IPS DF 6.9 (cell line): ENCODE results near the gene CCER1.

Experiments
- DNase-seq: peaks from one replicate; pipeline ENCODE4 v3.0.0-alpha.2; 2013; ENCODE audit warnings: low read depth, low spot score
- H3K27ac ChIP-seq: one replicate; pipeline ENCODE4 v1.5.1; 2013; ENCODE audit warnings: low read length, control low read depth
- H3K27me3 ChIP-seq: 2 replicates; pipeline ENCODE4 v1.6.1; 2013; ENCODE audit warnings: mild to moderate bottlenecking, low read length; ENCODE audit not compliant: control insufficient read depth, insufficient read depth
- H3K36me3 ChIP-seq: 2 replicates; pipeline ENCODE4 v1.6.1; 2013; ENCODE audit warnings: low read length; ENCODE audit not compliant: control insufficient read depth, insufficient read depth
- H3K4me1 ChIP-seq: 2 replicates; pipeline ENCODE4 v1.6.1; 2013; ENCODE audit warnings: low read length; ENCODE audit not compliant: control insufficient read depth, insufficient read depth
- H3K4me3 ChIP-seq: 2 replicates; pipeline ENCODE4 v1.5.1; 2013; ENCODE audit warnings: mild to moderate bottlenecking, low read length
- H3K9me3 ChIP-seq: 2 replicates; pipeline ENCODE4 v1.6.1; 2013; ENCODE audit warnings: low read length, inconsistent platforms; ENCODE audit not compliant: control insufficient read depth, insufficient read depth
- WGBS: extraction: QIAGEN DNeasy Blood & Tissue Kit; methylation state at CpG from one replicate; pipeline ENCODE4 v1.1.7; 2013; ENCODE audit warnings: mixed read lengths, missing lambda C conversion rate; ENCODE audit not compliant: insufficient read length, insufficient coverage; 5-methylcytosine and 5-hydroxymethylcytosine counted together

Gene CCER1

DNA sequence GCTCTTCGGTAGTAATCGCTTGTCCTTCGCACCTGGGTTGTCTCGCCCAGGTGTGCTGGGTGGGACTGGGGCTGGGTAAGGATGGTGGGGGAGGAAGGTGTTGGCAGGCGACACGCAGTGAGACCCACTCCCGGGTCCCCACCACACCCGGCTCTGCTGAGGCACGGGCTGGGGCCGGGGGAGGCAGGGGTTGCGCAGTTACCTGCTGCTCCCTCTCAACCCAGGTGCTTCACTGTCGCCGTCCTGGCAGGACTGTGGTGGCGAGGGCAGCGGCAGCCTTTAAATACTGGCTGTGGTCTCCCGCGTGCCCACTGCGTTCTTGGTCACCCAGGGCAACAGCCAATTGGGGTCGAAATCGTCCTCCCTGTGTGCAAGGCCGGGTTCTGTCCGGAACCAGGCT, at the start of gene CCER1:
Gene CCER1, minus strand, starts transcription at position 256 of the 400 bp plus-strand sequence. CDS start 434 bp downstream, outside the sequence.
- Histone ChIP-seq H3K4me3 (no peak within 1 kb of the TSS), H3K36me3 (0 out of 2 replicates have a peak, but pooled peaks cover 2% of the 10 kb centered on the region), H3K27me3 (no peaks in the 10 kb centered on the region), H3K4me1 (no peaks in the 10 kb centered on the region), H3K9me3 (no peaks in the 10 kb centered on the region), H3K27ac (no peak within 1 kb of the TSS)
- whole genome bisulfite sequencing, result no CpG with 5 or more reads among the region's 22 CpGs
- no peak for DNase-seq

- Histone ChIP-seq H3K9me3 (no peaks in the 10 kb centered on the region), H3K27ac (no peak overlapping the region), H3K27me3 (no peaks in the 10 kb centered on the region), H3K36me3 (no peaks in the 10 kb centered on the region), H3K4me1 (no peaks in the 10 kb centered on the region), H3K4me3 (no peak overlapping the region)
- no peak for DNase-seq
Measured at GRCh38 chr12:91003737-91004136, 48.8 kb upstream of the CCER1 start.

DNA sequence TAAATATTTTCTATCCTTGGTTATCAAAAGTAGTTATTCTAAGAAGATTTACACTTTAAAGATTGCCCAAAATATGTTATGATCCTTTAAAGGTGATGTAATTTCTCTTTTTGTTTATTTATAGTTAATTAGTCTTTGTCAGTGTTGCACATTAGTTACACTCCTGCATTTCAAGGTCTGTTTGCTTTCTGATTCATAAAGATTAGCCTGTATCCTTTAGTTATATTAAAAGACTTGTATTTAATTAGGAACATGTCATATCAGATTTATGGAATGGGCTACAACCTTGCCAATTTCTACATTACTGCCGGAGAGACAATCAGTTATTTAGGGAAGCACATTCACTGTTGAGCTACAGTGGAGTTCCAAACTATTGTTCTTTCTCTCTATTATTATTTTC, 46.3 kb upstream of the CCER1 start:
- Histone ChIP-seq H3K4me3 (no peak overlapping the region), H3K27me3 (no peaks in the 10 kb centered on the region), H3K4me1 (no peaks in the 10 kb centered on the region), H3K27ac (no peak overlapping the region), H3K9me3 (no peaks in the 10 kb centered on the region), H3K36me3 (no peaks in the 10 kb centered on the region)
- no peak for DNase-seq
- no CpG with 5 or more reads among the region's 1 CpG for WGBS

GRCh38 chr12:90999966-91000365, 45.0 kb upstream of the CCER1 start:
- no peak overlapping the region for H3K27ac ChIP-seq

GRCh38 chr12:90999527-90999926, 44.6 kb upstream of the CCER1 start:
- no peaks in the 10 kb centered on the region for H3K36me3 ChIP-seq
- no peak for DNase-seq
- H3K9me3 ChIP-seq, result no peaks in the 10 kb centered on the region
- no peaks in the 10 kb centered on the region for H3K27me3 ChIP-seq
- no peak overlapping the region for H3K27ac ChIP-seq
- H3K4me3 ChIP-seq, result no peak overlapping the region
- no peaks in the 10 kb centered on the region for H3K4me1 ChIP-seq
- no CpG with 5 or more reads among the region's 2 CpGs for WGBS

More at GRCh38 chr12:90999966-91000365, 45.0 kb upstream of the CCER1 start:
- H3K9me3 ChIP-seq, result no peaks in the 10 kb centered on the region
- no peaks in the 10 kb centered on the region for H3K4me1 ChIP-seq
- DNase-seq, result no peak
- WGBS, result 100% methylated on average over 1 of the region's 2 CpGs
- H3K27me3 ChIP-seq, result no peaks in the 10 kb centered on the region
- no peak overlapping the region for H3K4me3 ChIP-seq
- H3K36me3 ChIP-seq, result no peaks in the 10 kb centered on the region

- no peak overlapping the region for H3K27ac ChIP-seq
- no peak overlapping the region for H3K4me3 ChIP-seq
- H3K36me3 ChIP-seq, result no peaks in the 10 kb centered on the region
- H3K27me3 ChIP-seq, result no peaks in the 10 kb centered on the region
- no peak for DNase-seq
- WGBS, result no CpG with 5 or more reads among the region's 2 CpGs
- no peaks in the 10 kb centered on the region for H3K4me1 ChIP-seq
- no peaks in the 10 kb centered on the region for H3K9me3 ChIP-seq
Measured at GRCh38 chr12:90995010-90995409, 40.0 kb upstream of the CCER1 start.

- WGBS, result no CpG with 5 or more reads among the region's 3 CpGs
- DNase-seq, result no peak
- Histone ChIP-seq H3K36me3 (no peaks in the 10 kb centered on the region), H3K4me1 (no peaks in the 10 kb centered on the region), H3K9me3 (no peaks in the 10 kb centered on the region), H3K4me3 (no peak overlapping the region), H3K27ac (no peak overlapping the region), H3K27me3 (no peaks in the 10 kb centered on the region; the same call in 1 of the 2 replicates)
Measured at GRCh38 chr12:90991952-90992465, 37.0 kb upstream of the CCER1 start.

GRCh38 chr12:90990611-90991010, 35.6 kb upstream of the CCER1 start:
- Histone ChIP-seq H3K4me3 (no peak overlapping the region), H3K27me3 (peaks cover 9% of the 10 kb centered on the region), H3K36me3 (no peaks in the 10 kb centered on the region), H3K9me3 (peaks cover 1% of the 10 kb centered on the region; the same call in 1 of the 2 replicates), H3K4me1 (no peaks in the 10 kb centered on the region), H3K27ac (no peak overlapping the region)
- no CpG with 5 or more reads among the region's 3 CpGs for WGBS
- no peak for DNase-seq

- H3K36me3 ChIP-seq, result no peaks in the 10 kb centered on the region
- H3K9me3 ChIP-seq, result peaks cover 1% of the 10 kb centered on the region; the same call in 1 of the 2 replicates
- no CpG with 5 or more reads among the region's 1 CpG for WGBS
- no peak for DNase-seq
- no peak overlapping the region for H3K4me3 ChIP-seq
- peaks cover 14% of the 10 kb centered on the region for H3K27me3 ChIP-seq
- H3K4me1 ChIP-seq, result no peaks in the 10 kb centered on the region
- H3K27ac ChIP-seq, result no peak overlapping the region
Measured at GRCh38 chr12:90989686-90990111, 34.7 kb upstream of the CCER1 start.

DNA sequence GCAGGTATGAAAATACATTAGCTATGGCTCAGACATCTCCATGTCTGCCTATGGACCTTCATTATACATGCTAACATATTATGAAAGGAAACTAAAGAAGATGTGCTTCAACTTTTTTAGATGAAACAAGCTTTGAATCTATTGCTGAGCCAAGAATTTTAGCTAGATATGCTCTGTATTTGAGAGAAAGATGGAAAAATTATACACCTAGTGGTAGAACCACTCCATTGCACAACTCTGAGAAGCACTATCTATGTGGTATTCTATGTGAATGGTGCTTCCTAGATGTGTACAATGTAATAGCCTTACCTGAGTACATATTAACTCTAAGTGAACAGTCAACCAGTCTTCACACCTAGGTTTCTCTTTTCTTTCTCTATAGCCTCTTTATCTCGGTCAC, 32.5 kb upstream of the CCER1 start:
- Histone ChIP-seq H3K27ac (no peak overlapping the region), H3K4me1 (no peaks in the 10 kb centered on the region), H3K27me3 (peaks cover 21% of the 10 kb centered on the region), H3K36me3 (no peaks in the 10 kb centered on the region), H3K9me3 (peaks cover 1% of the 10 kb centered on the region; the same call in 1 of the 2 replicates), H3K4me3 (no peak overlapping the region)
- DNase-seq, result no peak
- no CpG with 5 or more reads among the region's 1 CpG for WGBS

DNA sequence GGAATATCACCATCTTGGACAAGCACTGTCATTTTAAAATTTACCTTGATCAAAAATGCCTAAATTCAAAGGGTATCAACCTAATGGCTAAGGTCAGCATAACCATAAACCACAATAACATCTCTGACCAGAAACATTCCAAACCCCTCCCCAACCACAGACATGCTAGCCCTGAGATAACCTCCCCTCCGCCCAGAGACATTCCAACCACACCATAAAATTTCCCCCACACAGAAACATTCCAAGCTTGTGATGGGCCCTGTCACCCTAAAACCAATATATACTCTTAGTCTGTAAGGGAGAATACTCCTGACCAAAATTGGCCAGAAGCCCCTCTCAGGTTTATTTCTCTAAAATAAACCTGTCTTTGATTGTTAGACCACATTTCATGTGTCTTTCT, 32.1 kb upstream of the CCER1 start:
- WGBS, result no CpG with 5 or more reads among the region's 1 CpG
- Histone ChIP-seq H3K9me3 (peaks cover 1% of the 10 kb centered on the region; the same call in 1 of the 2 replicates), H3K27me3 (peaks cover 24% of the 10 kb centered on the region), H3K4me3 (no peak overlapping the region), H3K36me3 (no peaks in the 10 kb centered on the region), H3K4me1 (no peaks in the 10 kb centered on the region), H3K27ac (no peak overlapping the region)
- no peak for DNase-seq
